HG02623 (cell line): ENCODE data around the gene TFB2M.
"Not testable (repeated sequence)": the region's sequence is repeated elsewhere in the genome, so short reads cannot be mapped to it uniquely, and the experiment has no call there.

ENCODE experiments used
- ATAC-seq: cut with Tn5 transposase; IDR thresholded peaks from one replicate; pipeline ENCODE4 v1.9.1; 2021; ENCODE audit warnings: moderate library complexity; ENCODE audit not compliant: unreplicated experiment

Gene TFB2M, protein sequence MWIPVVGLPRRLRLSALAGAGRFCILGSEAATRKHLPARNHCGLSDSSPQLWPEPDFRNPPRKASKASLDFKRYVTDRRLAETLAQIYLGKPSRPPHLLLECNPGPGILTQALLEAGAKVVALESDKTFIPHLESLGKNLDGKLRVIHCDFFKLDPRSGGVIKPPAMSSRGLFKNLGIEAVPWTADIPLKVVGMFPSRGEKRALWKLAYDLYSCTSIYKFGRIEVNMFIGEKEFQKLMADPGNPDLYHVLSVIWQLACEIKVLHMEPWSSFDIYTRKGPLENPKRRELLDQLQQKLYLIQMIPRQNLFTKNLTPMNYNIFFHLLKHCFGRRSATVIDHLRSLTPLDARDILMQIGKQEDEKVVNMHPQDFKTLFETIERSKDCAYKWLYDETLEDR

DNA sequence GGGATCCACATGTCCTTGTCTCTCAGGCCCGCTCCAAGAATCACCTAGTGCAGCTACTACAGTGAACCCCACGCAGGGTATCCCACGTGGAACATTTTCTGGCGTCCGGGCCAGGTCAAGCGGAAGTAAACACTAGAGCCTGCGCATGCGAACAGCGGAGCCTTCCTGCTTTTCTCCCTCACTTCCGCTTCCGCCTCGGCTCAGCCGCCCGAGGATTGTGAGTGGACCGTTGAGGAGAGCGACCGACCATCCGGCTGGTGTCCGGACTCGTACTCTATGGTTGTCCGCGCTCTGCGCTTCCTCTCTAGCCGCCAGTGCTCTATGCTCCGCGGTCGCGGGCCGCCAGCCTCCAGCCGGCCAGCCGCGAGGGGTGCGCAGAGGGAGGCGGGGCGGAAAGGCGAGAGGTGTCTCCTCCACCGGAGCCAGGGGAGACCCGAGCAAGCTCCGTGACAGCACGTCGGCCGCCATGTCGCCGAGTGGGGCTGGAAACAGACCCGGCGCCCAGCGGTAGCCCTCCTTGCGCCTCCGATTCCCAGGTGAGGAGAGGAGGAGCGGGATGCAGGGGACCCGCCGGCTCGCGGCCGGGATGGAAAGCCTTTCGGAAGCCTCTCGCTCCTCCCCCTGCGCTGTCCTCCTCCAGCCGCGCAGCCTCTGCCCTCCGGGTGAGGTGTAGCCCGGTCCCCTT, at the start of gene TFB2M, which contains the start of gene CNST:
Gene TFB2M (minus strand): TSS at position 134 of the 685 bp plus-strand sequence. CDS start 123 bp downstream, at position 11.
Gene CNST (plus strand): TSS at position 329 of the 685 bp plus-strand sequence. CDS start 25,107 bp downstream, outside the sequence.
- peak; percentile 89 for ATAC-seq

DNA sequence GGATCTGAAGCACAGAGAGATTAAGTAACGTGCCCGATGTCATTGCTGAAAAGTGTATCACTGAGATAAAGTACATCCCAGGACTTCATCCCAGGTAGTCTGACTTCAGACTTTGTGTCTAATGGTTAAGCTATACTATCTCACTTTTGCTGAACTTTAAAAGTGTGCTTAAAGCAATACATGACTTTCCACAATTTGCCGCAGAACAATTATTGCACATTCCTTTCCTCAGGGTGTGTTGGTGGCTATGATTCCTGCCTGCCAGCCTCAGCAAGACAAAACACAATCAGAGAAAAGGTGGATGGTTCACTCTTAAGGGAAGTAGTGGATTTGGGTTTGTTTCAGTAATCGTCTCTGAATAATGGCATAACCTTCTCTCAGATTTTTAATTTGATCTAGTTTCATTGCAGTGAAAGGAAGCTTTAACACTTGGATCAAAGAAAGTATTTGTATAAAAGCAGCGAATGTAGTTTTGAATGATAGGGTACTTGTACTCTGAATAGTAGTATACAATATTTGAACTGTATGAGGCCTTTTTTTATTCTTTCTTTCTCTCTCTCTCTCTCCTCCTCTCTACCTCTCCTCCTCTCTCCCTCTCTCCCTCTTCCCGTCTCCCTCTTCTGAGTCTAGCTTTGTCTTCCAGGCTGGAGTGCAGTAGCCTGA, 47.2 kb upstream of the TFB2M start:
- ATAC-seq = no peak

DNA sequence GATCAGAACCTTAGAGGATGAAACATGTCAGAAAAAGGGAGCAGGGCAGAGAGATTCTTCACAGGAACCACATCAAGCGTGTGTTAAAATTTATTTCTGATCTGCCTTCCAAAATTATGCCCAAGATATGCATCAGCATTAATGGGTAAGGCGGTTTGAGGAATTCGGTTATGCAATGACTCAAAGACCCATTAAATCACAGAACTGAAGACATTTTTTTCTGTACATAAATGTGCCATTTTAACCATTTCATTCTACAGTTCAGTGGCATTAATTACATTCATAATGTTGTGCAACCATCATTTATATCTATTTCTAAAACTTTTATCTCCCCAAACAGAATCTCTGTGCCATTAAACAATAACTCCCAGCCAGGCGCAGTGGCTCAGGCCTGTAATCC, 43.6 kb upstream of the TFB2M start:
- no peak for ATAC-seq

DNA sequence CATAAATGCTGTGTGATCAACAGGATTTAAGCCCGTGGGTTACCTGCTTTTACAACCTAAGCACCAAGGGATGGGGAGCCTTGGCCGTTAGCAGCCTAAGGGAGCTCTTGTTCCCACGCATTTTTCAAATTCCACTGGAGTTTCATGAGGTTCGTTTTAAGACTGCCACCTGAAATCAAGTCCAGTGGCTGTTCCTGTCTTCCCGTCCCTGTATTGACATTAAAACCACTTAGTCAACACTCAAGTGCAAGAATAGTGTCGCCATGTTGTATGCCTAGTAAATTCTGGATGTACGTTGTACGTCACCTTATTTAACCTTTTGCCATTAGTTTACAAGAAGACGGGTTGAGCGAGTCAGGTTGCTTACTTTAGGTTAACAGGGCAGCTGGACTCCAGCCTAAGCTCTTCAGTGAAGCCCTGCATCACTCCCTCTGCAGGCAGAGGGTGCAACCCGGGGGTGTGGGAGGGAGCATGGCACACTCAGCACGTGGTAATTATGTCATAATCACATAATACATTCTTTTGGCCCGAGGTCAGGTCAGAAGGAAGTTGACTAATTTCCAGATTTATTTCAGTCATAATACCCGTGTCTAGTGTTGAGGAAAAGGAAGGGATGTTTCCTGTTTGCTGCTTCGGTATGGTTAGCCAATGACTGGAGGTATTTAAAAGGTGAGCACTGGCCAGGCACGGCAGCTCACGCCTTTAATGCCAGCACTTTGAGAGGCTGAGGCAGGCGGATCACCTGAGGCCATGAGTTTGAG, 42.7 kb upstream of the TFB2M start:
- ATAC-seq = no peak

DNA sequence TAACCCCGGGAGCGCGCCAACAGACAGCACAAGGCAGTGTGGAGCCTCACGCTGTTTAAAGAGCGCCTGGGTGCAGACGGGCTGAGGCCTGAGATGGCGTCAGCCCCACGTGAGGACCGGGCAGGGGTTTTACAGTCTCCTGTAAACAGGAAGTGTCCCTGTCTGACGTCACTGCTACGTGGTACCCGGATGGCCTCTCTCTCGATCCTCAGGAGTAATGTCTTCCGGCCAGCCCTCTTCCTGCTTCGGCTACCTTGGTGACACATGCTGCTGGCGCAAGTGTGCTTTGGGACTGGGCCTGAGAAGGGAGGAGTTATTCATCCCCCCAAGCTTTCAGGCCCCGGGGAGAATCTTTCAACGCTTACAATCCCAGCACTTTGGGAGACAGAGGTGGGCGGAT, 41.4 kb upstream of the TFB2M start:
- no peak for ATAC-seq

DNA sequence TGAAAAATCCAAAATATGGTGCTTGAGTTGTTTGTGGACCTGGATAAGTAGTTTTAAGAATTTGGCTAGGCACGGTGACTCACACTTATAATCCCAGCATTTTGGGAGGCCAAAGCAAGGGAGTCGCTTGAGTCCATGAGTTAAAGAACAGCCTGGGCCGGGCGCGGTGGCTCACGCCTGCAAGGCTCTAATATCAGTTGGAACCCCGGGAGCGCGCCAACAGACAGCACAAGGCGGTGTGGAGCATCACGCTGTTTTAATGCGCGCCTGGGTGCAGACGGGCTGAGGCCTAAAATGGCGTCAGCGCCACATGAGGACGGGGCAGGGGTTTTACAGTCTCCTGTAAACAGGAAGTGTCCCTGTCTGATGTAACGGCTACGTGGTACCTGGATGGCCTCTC, 39.2 kb upstream of the TFB2M start:
- ATAC-seq = not testable (repeated sequence)

DNA sequence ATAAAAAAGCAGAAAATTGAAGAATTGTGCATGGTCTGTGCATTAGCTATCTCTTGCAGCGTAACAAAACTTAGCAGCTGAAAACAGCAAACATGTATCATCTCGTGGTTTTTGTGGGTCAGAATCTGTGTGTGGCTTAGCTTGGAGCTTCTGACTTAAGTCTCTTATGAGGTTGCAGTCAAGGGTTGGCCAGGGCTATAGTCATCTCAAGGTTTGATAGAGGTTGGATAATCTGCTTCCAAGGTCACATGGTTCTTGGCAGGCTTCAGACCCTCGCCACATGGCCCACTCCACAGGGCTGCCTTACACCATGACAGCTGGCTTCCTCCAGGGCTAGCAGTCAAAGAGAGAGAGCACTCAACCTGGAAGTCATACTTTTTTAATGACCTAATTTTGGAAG, 36.1 kb upstream of the TFB2M start:
- no peak for ATAC-seq

DNA sequence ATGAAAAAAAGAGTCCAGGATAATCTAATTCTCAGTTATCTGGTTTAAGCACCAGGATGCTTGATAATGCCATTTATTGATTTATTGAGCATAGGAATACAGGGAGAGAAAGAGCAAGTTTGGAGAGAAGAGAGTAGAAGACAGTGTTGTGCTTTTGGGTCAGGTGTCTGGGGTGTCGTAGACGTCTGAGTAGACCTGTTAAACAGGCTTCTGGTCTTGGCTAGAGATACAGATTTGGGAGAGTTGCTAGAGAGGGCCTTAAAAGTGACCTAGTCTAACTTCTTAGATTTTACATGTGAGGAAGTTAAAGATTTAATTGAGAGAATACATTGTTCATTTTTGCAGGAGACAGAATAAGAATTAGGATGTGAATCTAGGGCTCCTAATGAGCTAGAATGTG, 34.5 kb upstream of the TFB2M start:
- no peak for ATAC-seq

DNA sequence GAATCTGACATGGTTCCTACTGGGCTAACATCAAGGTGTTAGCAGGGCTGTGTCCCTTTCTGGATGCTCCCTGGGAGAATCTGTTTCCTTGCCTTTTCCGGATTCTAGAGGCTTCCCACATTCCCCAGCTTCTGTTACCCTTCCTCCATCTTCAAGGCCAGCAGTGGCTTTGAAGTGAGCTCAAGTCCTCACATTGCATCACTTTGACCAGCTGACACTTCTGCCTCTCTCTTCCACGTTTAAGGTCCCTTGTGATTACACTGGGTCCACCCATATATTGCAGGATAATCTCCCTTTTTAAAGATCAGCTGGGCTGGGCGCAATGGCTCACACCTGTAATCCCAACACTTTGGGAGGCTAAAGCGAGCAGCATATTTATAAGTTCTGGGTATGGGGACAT, 33.3 kb upstream of the TFB2M start:
- no peak for ATAC-seq

DNA sequence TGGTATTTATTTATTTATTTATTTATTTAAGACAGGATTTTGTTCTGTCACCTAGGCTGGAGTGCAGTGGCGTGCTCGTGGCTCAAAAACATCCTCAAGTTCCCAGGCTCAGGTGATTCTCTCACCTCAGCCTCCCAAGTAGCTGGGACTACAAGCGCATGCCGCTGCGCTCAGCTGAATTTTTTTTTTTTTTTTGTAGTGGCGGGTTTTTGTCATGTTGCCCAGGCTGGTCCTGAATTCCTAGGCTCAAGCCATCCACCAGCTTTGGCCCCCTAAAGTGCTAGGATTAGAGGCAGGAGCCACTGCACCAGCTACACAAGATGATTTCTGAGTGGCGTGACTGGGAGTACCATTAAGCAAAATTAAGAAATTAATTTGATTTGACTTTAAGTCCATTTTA, 31.9 kb upstream of the TFB2M start:
- ATAC-seq = no peak

DNA sequence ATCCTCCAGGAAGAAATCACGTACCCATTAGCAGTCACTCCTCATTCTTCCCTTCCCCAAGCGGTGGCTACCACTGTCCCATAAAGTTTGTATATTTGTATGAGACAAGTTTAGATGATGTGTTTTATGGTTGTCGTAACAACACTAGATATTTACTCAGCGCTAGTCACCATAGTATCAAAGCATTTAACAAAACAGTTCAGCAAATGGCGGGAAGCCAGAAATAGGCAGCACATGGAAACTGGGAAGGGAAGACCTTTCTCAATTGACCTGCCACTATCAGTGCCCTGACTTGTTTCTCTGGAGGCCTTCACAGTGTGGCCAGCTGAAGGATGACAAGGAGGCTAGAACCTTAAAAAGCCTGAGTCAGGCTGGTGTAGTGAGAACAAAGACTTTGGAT, 31.3 kb upstream of the TFB2M start:
- ATAC-seq = no peak

DNA sequence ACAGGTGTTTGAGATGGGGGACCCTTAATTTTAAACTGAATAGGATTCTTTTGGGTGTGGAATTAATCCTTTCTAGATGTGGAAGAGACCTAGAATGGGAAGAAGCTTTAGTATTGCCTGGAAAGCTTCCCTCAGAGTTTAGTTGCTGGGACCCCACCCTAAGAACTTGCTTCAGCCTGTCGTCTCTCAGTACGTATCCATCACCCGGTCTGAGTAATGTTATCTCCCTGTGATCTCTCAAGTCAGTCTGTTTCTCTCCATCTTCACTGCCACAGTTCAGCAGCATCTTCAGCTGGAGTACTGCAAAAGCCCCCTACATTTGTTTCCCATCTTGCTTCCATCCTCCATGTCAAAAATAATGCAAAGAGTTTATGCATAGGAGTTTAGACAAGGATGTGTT, 29.1 kb upstream of the TFB2M start:
- ATAC-seq = no peak

DNA sequence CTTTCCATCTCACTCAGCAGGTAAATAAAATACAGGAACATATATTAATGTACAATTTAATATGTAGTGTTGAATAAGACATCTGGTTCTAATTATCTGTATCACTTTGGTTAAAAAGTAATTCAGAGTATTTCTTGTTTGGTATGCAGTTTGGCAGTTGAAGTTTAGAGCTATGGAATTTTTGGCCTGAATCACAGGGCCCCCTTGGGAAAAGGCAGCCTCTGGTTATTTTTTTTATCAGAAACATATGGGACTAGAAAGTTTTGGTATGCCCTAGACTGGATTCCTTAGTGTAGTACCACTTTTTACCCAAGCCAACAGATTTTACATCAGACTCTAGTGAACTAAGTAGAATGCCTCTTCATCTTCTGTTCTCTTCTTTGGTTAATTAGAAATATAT, 26.6 kb upstream of the TFB2M start:
- ATAC-seq = no peak

DNA sequence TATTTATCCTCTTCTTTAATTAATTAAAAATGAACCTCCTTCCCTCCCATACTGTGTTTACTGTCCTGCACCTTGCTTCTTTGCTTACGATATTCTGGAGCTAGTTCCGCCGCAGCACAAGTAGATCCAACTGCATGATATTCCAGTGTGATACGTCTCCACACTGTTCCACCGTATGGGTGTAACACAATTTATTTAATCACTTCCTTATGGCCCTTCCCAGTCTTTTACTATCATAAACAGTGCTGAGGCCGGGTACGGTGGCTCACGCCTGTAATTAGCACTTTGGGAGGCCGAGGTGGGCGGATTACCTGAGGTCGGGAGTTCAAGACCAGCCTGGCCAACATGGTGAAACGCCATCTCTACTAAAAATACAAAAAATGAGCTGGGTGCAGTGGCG, 25.9 kb upstream of the TFB2M start:
- no peak for ATAC-seq

DNA sequence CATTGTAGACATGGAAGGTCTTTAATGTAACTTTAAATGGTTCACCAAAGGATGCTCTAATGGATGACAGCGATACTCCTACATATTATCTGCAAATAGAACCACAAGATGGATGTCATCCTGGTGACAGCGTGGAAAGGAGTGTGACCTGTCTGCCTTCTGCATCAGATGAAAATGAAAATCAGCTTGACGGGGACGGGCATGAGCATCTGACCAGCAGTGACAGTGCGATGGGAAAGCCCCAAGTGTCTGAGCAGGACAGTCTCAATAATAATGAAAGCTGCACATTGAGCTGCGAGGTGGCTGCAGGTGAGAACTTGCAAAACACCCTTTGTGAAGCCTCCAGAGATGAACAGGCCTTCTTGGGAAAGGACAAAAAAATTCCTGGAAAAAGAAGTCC, 25.4 kb upstream of the TFB2M start:
- ATAC-seq = peak; percentile 97

DNA sequence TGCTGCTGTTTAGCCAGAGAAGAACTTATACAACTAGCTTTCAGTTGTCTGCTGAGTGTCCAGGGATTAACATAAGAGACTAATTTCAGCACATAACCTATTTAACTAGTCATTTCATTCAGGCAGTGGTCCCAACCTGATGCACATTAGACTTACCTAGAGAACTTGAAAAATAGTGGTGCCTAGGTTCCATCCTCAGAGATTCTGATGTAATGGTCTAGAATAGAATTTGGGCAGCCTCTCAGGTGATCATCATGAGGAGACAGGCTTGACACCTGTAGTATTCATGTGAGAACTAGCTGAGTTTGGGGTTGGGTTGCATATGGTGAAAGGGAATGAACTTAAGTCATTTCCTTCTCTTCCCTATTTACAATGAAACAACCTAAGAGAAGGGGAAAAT, 25.0 kb upstream of the TFB2M start:
- peak; percentile 16 for ATAC-seq

DNA sequence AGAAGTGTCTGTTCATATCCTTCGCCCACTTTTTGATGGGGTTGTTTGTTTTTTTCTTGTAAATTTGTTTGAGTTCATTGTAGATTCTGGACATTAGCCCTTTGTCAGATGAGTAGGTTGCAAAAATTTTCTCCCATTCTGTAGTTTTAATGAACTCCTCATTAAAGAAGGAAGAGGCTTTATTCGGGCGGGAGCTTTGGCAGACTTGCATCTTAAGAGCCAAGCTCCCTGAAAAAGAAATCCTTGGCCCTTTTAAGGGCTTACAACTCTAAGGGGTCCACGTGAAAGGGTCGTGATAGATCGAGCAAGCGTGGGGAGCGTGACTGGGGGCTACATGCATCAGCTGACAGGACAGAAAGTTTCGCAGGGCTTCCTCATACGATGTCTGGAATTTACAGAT, 23.9 kb upstream of the TFB2M start:
- not testable (repeated sequence) for ATAC-seq

DNA sequence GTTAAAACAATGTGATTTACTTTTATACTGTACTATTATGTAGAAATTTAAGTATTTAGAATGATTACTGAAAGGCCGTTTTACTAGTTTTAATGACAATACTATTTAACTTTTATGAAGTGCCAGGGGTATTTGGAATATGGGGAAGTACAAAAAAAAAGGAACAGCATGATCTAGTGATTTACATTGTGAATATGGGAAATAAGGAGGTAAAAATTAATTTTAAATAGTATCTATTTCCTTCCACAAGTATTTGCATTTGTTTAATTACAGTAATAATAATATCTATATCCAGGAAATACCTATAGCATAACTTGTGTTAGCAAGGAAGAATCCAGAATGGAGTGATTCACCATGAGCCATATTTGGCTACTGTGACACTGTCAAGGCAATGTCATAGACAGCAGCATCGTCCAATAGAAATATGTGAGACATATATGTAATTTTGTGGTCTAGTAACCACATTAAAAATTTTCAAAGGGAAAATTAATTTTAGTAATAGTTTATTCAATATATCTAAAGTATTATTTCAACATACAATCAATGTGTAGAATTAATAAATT, 22.2 kb upstream of the TFB2M start:
- no peak for ATAC-seq

DNA sequence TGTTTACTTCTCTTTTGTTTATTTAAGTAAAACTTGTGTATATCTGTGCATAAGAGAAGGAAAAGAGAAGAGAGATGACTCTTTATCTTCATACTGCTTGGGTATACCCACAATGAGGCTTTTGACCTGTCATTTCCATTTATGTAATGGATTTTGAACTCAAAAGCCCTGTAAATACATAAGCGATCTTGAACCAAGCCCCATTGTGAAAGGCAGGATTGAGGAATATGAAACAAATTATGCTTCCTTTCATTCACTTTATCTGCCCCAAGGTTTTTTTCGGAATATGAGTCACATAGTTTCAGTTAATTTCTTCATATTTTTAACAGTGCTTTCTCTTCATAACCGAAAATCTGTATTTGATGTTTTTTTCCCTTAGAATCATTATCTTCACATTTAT, 21.5 kb upstream of the TFB2M start:
- ATAC-seq = no peak

DNA sequence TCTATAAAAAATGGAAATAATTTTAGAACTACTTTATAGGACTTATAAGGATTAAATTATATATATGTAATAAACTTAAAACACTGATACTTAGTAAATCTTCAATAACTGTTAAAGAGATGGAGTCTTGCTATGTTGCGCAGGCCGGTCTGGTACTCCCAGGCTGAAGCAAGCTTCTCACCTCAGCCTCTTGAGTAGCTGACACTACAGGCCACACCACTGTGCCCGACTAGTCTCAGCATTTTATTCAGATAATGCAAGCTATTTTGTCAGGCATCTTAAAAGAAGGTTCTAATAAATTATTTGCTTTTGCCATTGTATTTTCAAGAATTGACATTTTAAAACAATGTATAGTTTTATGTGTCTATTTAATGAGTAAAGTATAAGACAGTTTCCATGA, 21.0 kb upstream of the TFB2M start:
- no peak for ATAC-seq
